Measurements from ENCODE around the gene CYBC1. TPM values are rescaled to one million over a fixed set of nuclear protein-coding genes. Genes with fewer than 3 reads are reported as not detected.

The CYBC1 gene
- total and polyA plus RNA-seq, 9 of the 15 experiments (the other 6 are each of a cell fraction or from before 2014, with no cell fraction given), result 1.3 to 71.8 (median 49.9) TPM

DNA sequence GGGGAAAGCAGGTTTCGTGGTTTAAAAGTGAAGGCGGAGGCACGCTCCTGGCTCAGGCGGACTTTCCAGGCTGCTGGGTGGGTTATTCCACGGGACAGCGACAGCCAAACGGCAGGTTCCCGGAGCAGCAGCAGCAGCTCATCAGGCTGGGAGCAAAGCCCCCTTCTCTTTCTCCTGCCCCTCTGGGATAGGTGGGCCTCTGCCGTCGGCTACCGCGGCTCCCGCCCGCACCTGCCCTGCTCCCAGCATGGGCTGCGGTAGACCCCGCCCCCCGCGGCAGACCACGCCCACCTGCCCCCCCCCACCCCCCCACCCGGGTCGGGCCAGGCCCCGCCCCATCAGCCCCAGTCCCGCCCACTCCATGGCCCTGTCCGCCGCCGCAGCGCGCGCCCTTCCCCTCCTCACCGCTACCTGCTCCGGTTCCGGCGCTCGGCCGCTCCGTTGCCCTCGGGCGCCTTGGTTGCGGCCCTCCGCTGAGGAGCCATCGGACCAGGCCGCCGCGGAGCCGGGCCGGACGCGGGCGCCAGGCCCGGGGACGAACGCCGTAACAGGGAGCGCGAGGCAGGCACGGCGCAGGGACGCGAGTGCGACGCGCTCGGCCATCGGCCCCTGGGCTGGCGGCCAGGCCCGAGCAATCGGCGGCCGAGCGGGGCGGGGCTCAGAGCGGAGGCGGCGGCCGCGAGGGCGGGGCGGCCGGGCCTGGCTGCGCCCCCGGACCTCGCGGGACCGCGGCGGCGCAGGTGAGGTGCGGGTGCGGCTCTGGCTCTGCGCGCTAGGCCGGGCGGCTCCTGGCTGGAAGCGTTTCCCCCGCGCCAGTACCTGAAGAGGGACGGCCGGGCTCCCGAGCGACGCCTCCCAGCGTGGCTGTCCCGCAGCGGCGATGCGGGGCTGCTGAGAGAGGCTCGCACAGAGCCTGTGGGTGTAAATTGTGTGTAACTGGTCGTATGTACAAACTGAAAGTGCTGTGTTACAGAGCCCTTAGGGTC, 32.3 kb downstream of the CYBC1 start, which contains the start of the genes HEXD and OGFOD3 (continued):
- TF ChIP-seq TARDBP (IDR thresholded peaks at IDR 0.05), result peak; percentile 65; the same call in 1 of the 2 replicates
- peak; percentile 82 for TF ChIP-seq HCFC1 (IDR thresholded peaks at IDR 0.05; ENCODE audit: low read depth, low read length)
- TF ChIP-seq, protein P1, sequence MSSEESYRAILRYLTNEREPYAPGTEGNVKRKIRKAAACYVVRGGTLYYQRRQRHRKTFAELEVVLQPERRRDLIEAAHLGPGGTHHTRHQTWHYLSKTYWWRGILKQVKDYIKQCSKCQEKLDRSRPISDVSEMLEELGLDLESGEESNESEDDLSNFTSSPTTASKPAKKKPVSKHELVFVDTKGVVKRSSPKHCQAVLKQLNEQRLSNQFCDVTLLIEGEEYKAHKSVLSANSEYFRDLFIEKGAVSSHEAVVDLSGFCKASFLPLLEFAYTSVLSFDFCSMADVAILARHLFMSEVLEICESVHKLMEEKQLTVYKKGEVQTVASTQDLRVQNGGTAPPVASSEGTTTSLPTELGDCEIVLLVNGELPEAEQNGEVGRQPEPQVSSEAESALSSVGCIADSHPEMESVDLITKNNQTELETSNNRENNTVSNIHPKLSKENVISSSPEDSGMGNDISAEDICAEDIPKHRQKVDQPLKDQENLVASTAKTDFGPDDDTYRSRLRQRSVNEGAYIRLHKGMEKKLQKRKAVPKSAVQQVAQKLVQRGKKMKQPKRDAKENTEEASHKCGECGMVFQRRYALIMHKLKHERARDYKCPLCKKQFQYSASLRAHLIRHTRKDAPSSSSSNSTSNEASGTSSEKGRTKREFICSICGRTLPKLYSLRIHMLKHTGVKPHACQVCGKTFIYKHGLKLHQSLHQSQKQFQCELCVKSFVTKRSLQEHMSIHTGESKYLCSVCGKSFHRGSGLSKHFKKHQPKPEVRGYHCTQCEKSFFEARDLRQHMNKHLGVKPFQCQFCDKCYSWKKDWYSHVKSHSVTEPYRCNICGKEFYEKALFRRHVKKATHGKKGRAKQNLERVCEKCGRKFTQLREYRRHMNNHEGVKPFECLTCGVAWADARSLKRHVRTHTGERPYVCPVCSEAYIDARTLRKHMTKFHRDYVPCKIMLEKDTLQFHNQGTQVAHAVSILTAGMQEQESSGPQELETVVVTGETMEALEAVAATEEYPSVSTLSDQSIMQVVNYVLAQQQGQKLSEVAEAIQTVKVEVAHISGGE (CRISPR knock-in tag; IDR thresholded peaks at IDR 0.05), result 0 out of 6 replicates have a peak, but pooled peaks of 1 of the 3 experiments have one; percentile 48
- TF ChIP-seq NRF1 (conservative IDR thresholded peaks at IDR 0.05 in 1 of 2, IDR thresholded peaks at IDR 0.05 in 1 of 2), result peak; percentile 82 to 86
- TF ChIP-seq POU5F1 (IDR thresholded peaks at IDR 0.05; ENCODE audit: borderline replicate concordance, low read depth, low read length, partially characterized antibody), result no peak
- TF ChIP-seq ZNF408 (CRISPR knock-in tag; IDR thresholded peaks at IDR 0.05; ENCODE audit: low read depth), result no peak
- 0 out of 2 replicates have a peak, but pooled peaks have one; percentile 37 for TF ChIP-seq ZNF431 (CRISPR knock-in tag; IDR thresholded peaks at IDR 0.05)
- no peak for TF ChIP-seq ZNF124 (CRISPR knock-in tag; IDR thresholded peaks at IDR 0.05)
- peak; percentile 66 for TF ChIP-seq POLR2AphosphoS5 (IDR thresholded peaks at IDR 0.05; ENCODE audit: control insufficient read depth, insufficient read depth, low read depth, low read length)
- no peak for TF ChIP-seq SNIP1 (IDR thresholded peaks at IDR 0.05; ENCODE audit: low read depth)
- TF ChIP-seq POLR2B (IDR thresholded peaks at IDR 0.05; ENCODE audit: low read depth, partially characterized antibody), result peak; percentile 28
- TF ChIP-seq NONO (IDR thresholded peaks at IDR 0.05; ENCODE audit: low read depth in 2 of 2, low read length in 1 of 2), result peak; percentile 86 to 95
- peak; percentile 74; the same call in 1 of the 2 replicates for TF ChIP-seq CHD2 (IDR thresholded peaks at IDR 0.05; ENCODE audit: low read depth, low read length)
- no peak for TF ChIP-seq ZNF445 (CRISPR knock-in tag; IDR thresholded peaks at IDR 0.05; ENCODE audit: low read depth)
- peak; percentile 99 for TF ChIP-seq RBBP5 (IDR thresholded peaks at IDR 0.05; ENCODE audit: borderline replicate concordance, insufficient read depth, low read length, poor library complexity, severe bottlenecking)

All from K562 (cell line).